WI38 (cell line): ENCODE measurements around the gene CLIP1.

Experiments
- H3K4me3 ChIP-seq: 2 replicates; pipeline ENCODE4 v1.5.1; 2011; ENCODE audit warnings: low read depth, mild to moderate bottlenecking, control low read depth, low read length
- CTCF ChIP-seq: IDR thresholded peaks from 2 replicates; pipeline ENCODE4 v1.5.1; 2012; ENCODE audit warnings: low read depth, mild to moderate bottlenecking, control low read depth, low read length

The CLIP1 gene

GRCh38 chr12:122238861-122239260, 183.6 kb downstream of the CLIP1 start:
- no peak for TF ChIP-seq CTCF
- no peak overlapping the region for H3K4me3 ChIP-seq

DNA sequence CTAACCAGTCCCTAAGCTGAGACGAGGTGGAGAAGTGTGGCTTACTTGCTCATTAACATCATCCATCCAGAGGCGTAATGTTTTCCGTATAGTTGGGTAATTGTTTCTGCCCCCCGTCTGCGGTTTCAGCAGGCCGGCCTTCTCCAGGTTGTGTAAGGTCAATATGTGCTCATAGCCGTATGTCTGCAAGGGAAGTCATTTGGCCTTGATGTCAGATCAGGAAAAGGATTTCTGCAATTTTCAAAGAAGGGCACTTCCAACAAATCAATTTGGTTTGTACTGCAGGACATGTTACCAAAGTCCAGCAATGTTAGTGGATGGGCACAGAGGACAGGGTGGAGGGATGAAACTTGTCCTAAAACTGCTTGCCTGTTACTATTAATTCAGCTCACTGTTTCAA, 186.7 kb downstream of the CLIP1 start:
- no peak overlapping the region for H3K4me3 ChIP-seq
- no peak for TF ChIP-seq CTCF

DNA sequence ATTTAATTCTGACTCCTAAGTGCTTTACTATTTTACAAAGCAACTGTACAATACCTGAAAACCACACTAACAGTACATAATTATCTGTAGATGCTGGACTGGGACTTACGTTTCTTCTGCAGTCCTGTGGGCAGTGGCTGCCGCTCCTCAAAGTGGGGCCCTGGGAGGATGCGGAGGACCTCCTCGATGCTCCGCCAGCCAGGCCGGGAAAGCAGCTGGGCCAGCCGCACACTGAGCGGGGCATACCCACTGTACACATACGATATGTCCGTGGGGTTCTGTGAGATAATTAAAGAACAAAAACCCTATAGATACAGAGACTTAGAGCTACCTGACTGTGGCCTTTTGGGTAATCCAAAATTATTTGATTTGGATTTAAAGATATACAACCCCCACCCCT, 189.8 kb downstream of the CLIP1 start:
- TF ChIP-seq CTCF = no peak
- no peak overlapping the region for H3K4me3 ChIP-seq

DNA sequence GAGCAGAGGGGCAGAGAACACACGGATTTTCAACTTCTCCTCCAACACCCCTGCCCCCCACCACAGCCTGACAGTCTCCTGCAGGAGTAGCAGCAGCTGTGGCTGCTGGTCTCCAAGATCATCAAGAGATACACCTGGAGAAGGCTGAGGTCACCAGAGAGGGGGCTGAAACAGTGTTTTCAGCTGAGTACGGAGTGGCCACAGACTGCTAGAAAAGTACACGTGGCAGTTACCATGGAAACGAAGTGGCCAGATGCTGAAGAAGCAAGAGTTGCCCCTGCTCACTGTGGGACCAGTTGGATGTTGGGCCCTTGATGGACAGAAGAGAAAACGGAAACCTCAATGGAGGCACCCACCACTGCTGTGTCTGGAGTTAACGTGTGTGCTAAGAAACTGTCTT, 191.7 kb downstream of the CLIP1 start:
- no peak for TF ChIP-seq CTCF
- H3K4me3 ChIP-seq = no peak overlapping the region

- no peak overlapping the region for H3K4me3 ChIP-seq
- TF ChIP-seq CTCF = no peak
Measured at GRCh38 chr12:122228092-122228491, 194.4 kb downstream of the CLIP1 start.

GRCh38 chr12:122227341-122227740, 195.1 kb downstream of the CLIP1 start:
- H3K4me3 ChIP-seq = no peak overlapping the region
- TF ChIP-seq CTCF = no peak

DNA sequence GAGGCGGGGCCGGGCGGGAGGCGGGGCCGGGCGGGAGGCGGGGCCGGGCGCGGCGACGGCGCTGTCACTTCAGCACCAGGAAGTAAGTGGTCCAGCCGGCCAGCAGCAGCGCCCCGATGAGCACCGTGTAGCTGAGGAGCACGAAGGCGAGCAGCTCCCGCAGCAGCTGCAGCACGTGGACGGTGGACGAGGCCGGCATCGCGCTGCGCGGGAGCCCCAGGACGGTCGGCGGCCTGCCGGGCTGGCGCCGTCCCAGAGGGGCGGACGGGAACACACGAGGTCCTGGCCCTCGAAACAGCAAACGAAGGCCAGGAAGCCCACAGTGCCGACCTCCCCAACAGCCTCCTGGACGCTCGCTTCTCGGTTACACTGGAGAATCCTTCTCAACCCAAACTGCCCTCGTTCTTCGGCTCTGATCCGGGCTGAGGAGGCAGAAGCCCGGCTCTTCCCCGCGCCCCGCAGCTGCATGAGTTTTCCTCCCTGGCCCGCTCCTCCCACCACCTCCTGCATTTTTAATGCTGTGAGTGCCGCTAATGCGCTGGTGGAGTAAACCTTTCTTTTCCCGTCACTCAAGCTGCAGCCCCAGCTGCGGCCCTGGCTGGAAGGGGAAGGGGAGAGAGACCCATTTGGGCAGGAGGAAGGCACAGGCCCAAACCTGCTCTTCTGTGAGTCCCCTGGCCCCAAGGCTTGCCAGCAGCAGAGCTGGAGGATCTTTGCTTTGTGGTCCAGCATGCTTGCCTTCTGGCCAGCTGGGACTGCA, 195.9 kb downstream of the CLIP1 start:
- H3K4me3 ChIP-seq = peak overlapping the region; percentile 42
- TF ChIP-seq CTCF = no peak
